SW480 (cell line): ENCODE results near the gene MRAS.
"Not testable (repeated sequence)": the region's sequence is repeated elsewhere in the genome, so short reads cannot be mapped to it uniquely, and the experiment has no call there.

Experiments used
- DNase-seq: peaks from one replicate; pipeline ENCODE4 v3.0.0-alpha.2; 2016; ENCODE audit warnings: low spot score

Gene MRAS

DNA sequence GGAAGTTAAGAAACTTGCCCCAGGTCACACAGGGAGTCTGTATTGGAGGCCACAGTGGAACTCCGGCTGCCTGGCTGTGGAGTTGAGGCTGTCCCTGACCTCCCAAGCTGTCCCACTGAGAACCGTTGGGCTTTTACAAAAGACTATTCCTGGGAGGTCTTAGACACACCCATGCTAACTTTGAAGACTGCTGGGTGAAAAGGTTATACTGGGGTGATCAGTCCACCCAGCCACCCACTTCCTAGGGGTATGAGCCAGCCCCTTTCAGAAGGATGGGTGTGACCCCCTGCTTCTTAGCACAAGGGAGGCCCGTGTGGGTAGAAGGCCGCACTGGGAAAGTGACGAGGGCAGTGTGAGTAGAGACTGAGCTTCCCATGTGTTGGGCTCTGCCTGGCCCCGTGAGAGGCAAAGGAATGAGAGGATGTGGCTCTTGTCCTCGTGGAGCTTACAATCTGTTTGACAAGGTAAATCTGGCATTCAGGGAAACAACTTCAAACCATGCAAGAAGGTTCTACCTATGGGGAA is 19.0 kb downstream of the MRAS start:
- no peak for DNase-seq

DNA sequence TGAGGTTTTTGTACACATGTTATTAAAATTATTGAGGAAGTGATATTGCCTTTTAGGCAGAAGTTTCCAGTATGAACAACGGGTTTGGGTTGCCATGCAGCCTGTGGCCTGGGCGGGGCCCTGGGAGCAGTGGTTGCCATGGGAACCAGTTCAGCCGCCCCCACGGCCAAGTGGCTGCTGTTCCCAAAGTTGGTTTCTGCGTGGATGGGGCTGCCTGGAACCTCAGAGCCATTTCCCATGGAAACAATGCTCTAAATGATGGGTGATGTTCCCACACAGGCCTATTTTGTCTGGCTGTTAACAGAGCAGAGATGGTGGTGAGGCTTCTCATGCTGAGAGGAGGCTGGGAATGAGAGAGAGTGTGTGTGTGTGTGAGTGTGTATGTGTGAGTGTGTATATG is 19.5 kb downstream of the MRAS start:
- peak; percentile 38 for DNase-seq

DNA sequence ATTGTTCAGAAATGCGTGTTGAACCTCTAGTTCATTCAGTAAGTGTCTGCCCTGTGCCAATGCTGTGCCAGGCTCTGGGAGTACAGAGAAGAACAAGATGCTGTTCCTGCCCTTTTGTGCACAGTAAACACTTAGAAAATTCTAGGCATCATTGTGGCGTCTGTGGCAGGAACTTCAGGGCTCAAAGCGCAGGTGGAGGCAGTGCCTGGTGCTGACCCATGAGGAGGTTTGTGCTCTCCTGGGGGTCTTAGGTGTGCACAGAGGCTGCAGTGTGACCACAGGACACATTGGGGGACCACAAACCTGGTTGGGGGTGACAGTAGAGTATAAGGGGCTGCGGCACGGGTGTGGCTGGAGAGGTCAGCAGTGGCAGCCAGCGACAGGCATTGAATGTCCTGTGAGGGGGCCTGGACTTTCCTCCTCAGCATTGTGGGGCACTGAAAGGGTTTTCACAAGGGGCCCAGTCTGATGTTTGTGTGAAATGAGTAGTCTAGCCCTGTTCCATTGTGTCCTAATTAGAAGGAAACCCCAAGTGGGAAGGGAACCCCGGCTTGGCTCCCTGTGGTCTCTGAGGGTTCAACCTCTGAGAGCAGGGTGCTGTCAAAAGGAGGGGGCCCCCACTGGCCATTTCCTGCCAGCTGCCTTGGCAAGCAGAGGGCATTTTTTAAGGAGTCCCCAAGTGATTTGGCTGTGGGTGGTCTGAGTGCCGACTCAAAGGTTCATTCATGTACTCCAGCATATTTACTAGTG is 20.9 kb downstream of the MRAS start:
- DNase-seq: no peak

DNA sequence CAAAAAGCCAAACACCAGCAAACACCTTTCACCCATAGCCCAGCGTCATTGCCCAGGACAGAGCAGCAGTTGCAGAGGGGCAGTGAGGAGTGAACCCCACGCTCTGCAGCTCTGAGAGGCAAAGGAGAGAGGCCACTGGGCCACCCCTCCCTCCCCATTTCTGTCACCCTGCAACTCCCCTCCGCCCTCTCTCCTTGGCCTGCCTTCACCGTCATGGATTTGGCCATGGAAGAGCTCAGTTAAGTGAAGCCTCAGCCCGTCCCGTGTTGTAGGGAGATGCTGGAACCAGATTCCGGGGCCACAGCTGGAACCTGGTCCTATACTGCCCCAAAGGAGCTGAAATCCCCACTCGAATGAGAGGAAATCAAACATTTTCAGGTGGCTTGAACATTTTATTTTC is 21.9 kb downstream of the MRAS start:
- no peak for DNase-seq

DNA sequence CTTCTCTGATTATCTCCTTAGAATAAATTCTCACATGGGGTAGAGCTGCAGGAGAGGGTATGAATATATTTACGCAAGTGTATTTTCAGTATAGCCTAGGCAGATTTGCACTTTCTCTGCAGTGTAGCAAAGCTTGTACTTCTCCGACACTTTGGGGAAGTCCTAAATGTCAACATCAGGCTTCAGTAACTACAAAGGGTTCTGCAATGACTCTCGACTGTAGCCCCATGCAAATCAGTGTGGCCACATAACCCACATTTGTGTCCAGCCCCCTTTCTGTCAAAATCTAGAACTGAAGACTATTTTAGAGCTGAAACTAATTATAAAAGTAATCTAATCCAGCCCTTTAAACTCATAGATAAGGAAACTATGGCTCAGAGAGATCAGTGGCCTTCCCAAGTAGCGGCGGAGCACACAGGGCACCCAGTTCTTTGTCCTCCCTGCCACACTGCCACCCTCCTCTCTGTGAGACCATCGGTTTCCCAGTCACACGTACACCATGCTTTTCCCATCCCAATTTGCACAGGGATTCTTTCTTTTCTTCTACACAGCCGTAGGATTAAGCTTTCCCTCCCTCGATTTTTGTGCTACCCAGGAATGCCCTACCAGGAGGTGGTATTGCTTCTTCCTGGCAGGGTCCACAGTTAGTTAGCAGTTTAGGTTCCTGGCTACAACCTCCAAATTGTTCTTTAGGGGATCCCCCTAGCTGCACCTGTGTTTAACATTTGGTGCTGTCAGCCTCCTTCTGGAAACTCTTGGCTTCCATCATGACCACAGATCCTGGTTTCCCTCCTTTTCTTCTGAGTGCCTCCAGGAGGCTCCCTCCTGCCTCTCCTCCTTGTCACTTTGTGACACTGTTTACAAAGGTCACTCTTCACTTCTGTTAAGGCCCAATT is 22.9 kb downstream of the MRAS start:
- no peak for DNase-seq

DNA sequence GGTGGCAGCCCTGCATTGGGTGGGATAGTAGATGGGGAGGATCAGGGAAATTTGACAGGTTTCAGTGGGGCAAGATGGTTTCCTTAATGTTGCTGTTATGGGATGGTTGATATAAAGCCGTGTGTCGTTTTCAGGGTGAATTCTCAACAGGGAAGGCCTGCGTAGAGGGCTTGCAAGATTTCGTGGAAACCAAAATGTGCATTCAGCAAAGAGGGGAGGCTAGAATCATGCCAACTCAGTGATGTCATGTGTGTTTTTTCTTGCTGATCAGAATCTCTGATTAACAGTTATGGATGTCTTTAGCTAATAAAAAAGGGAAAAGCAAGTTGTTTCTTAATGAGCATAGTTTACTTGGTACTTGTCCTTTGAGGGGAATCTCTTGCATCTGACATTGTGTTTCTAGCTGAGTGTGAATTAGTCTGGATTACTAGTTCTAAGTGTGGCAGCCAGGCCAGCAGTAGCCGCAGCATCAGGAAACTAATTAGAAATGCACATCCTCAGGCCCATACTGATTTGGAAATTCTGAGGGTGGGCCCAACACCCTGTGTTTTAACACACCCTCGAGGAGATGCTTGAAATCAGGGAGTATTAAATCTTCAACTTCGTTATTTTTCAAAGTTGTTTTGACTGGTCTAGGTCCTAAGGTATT is 24.8 kb downstream of the MRAS start:
- DNase-seq: no peak

DNA sequence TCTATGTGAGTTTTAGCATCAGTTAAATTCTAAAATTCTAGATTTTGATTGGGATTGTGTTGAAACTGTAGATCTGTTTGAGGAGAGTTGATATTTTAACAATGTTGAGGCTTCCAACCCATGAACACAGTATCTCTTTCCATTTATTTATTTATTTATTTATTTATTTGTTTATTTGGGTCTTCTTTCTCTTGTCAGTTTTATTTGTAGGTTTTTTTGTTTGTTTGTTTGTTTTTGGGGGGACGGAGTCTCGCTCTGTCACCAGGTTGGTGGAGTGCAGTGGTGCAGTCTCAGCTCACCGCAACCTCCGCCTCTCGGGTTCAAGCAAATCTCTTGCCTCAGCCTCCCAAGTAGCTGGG is 25.3 kb downstream of the MRAS start:
- no peak for DNase-seq

DNA sequence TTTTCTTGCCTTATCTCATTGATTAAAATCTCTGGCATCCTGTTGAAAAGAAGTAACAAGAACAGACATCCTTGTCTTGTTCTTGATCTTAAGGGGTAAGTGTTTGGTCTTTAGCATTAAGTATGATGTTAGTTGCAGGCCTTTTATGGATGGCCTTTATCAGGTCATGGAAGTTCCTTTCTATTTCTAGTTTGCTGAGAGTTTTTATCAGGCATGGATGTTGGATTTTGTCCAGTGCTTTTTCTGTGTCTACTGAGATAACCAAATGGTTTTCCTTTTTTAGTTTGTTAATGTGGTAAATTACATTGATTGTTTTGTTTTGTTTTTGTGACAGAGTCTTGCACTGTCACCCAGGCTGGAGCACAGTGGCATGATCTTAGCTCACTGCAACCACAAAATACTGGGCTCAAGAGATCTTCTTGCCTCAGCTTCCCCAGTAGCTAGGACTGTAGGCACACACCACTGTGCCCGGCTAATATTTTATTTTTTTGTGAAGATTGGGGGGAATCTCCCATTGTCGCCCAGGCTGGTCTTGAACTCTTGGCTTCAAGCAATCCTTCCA is 26.3 kb downstream of the MRAS start:
- no peak for DNase-seq

DNA sequence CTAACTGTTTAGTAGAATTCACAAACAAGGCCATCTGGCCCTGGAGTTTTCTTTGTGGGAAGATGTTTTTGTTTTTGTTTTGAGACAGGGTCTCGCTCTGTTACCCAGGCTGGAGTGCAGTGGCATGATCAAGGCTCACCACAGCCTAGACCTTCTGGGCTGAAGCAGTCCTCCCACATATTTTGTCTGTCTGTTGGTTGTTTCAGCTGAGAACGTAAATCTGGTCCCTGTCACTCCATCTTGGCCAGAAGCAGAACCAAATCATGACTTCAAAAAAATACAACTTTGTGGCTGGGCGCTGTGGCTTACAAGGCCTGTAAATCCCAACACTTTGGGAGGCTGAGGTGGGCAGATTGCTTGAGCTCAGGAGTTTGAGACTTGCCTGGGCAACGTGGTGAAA is 27.1 kb downstream of the MRAS start:
- no peak for DNase-seq

DNA sequence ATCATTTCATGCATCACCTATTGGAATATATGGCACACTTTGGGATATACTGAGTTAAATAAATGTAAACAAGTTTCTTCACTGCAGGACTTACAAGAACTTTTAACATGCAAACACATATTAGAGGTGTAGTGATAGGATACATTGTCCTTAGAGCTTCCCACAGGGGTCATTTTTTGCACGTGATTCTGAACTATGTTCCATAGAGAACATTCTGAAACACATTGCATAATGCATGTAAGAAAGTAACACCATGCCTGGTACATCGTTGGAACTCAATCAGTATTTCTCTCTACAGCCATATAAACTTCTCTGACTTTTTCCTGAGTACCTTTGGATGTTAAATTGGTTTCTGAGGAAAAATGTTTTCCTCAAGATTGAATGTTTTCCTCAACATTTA is 28.3 kb downstream of the MRAS start:
- no peak for DNase-seq

DNA sequence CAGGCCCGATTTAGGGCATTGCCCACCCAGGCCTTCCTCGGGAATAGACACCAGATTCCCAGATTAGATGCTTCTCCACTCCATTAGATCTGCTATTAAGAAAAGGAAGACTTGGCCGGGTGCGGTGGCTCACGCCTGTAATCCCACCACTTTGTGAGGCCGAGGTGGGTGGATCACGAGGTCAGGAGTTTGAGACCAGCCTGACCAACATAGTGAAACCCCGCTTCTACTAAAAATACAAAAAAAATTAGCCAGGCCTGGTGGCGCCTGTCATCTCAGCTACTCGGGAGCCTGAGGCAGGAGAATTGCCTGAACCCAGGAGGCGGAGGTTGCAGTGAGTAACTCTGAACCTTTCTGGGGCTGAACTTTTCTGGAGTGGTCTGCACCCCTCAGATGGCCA is 28.8 kb downstream of the MRAS start:
- DNase-seq: not testable (repeated sequence)

DNA sequence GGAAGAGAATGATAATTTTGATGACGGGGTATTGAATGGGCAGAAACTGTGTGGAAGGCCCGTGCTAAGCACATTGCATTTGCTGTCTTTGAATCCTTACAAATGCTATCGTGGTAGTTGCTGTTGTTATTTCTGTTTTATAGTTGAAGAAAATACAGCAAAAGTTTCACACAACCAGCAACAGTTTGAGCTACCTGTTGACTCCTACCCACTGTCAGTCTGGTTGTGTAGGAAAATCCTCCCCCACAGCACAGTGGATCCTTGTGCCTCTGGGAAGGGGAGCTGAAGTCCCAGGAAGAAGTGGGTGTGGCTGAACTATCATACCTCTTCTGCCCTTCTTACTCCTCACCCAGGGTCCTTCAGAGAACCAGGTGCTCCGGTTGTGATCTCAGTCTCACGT is 29.4 kb downstream of the MRAS start:
- no peak for DNase-seq

DNA sequence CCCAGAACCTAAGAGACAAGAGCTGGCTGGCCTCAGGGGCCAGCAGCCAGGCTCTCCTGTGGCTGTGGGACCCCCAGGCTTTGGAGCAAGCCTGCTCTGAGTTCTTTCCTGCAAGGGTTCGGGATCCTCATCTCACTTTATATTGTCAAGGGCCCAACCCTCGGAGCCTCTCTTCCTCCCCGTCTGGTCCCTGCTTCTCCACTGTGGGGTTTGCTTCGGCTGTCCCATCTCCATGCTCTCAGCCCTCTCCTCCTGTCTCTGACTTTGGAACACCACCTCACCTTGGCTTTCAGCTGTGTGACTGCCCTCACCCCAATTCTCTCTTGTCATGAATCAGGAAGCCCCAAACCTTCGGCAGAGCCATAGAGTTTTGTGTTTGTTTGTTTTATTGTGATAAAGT is 30.0 kb downstream of the MRAS start:
- DNase-seq: no peak

DNA sequence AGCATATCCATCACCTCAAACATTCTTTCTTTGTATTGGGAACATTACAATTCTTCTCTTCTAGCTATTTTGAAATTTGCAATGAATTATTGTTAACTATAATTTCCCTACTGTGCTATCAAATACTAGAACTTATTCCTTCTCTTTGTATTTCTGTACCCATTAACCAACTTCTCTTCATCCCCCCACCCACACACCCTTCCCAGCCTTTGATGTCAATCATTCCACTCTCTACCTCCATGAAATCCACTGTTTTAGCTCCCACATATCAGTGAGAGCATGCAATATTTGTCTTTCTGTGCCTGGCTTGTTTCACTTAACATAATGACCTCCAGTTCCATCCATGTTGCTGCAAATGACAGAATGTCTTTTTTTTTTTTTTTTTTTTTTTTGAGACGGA is 30.6 kb downstream of the MRAS start:
- no peak for DNase-seq

DNA sequence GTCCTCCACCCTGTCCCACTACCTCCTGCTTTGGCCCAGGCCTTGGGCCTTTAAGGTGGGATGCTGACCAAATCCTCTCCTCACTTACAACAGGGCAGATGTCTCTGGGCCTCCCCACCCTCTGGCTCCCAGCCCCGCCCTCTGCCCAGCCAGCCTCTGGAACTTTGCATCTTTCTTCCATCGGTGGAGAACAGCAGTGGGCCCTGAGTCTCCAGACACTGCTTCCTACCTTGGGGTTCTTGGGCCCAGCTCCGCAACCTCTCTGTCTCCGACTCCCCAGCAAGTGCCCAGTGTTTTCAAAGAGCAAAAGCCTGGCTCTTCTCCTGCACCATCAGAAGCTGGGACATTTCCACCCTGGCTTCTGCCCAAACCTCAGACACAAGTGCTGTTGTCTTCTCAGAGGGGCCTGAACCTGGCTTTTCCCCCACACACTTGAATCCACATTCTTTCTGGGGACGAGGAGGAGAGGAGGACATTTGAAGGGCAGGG is 33.1 kb downstream of the MRAS start:
- no peak for DNase-seq

DNA sequence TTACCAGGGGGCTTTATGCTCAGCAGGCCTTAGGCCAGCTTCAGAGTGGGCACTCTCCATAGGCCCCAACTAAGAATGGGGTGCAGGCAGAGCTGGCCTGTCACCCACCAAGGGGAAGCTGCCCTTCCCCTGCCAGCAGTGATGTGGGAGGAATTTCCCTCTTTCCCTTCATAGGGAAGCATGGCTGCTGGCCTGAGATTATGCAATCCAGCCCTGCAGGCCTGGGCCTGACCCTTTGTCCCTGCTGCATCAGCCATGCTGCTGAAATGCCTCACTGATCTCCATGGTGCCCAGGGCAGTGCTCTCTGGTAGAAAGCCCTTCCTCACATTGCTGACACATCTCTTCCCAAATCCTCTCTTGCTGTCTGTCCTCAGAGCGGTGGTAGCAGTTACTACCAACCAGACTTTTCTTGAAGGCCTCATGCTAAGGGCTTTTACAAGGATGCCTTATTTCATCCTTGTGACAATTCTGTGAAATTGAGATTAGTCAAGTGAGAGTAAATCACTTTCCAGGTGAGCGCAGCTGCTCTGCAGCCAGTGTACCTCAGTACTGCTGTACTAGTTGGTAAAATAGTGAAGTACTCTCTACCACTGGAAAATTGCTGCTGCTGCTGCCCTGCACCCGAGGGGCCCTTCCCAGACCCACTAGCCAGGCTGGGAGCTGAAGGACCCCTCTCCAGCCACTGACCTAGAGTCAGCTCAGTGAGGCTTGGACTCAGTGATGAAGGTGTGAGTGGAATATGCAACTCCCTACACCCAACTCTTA is 33.8 kb downstream of the MRAS start:
- DNase-seq: no peak

DNA sequence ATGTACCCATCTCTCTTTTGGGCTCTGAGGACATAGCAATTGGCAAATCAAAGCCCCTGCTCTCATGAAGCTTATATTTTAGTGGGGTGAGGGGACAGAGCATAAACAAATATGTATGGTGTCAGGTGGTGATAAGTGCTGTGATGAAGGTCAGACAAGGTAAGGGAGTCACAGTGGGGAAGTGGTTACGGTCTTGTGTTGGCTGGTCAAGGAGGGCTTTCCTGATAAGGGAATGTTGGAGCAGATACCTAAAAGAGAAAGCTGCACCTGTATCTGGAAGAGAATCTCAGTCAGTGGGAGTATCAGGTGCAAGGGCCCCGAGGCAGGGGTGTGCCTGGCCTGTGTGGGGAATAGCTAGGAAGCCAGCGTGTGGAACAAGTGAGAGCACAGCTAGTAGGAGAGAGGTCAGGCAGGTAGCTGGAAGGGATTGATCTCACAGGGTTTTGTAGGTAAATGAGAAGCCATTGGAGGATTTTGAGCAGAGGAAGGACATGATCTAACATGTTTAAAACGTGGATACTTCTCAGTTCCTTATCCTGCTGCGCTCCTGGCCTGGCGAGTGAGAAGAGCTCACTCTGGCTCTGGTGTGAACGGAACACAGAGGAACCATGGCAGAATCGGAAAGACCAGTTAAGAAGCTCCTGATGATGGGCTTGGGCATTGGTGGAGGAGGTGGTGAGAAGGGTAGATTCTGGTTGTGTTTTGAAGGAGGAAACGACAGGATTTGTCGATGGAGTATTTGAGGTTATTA is 35.5 kb downstream of the MRAS start:
- DNase-seq: no peak

DNA sequence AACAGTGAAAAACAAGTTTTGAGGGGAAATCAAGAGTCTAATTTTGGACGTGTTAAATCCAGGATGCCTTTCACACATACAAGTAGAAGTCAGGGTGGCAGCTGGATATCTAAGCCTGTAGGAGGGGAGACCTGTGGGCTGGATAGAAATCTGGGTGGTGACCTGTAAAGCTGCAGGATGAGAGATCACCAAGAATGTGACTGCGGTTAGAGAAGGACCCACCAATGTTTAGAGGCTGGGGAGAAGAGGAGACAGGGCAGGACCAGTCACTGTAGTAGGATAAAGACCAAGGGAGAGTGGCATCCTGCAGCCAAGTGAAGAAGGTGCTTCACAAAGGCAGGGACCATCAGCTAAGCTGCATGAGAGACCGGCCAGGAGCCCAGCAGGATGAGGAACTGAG is 36.2 kb downstream of the MRAS start:
- no peak for DNase-seq

DNA sequence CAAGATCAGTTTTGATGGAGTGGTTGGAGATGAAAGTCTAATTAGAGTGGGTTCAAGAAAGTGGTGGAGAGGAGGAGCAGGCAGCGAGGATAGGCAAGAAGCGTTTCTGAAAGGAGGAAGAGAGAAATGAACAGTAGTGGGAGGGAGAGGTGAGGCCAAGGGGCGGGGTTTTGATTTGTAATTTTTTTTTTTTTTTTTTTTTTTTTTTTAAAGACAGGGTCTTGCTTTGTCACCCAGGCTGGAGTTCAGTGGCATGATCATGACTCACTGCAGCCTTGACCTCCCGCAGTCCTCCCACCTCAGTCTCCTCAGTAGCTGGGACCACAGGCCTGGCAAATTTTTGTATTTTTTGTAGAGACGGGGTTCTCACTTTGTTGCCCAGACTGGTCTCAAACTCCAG is 36.6 kb downstream of the MRAS start:
- no peak for DNase-seq

DNA sequence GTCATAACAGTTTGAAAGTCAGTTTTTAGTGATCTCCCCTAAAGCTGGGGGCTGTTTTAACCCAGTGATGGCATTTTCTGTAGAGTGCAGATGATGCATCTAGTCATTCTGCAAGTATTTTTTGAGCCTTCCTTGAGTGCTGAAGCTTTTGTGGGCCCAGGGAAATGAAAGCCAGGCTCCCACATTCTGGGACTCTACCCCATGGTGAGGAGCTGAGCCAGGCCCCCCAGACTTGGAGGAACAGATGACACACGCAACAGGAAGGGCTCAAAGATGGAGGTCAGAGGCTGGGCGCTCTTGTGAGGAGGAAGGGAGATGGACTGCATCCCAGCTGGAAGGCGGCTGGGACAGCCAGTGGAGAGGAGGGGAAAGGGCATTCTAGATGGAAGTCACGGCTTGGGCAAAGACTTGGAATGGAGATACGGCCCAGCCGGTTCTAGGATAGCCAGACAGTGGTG is 40.8 kb downstream of the MRAS start:
- no peak for DNase-seq
